Measurements from ENCODE around the gene HMGXB4. TPM values are rescaled to one million over a fixed set of nuclear protein-coding genes. Genes with fewer than 3 reads are reported as not detected.

The HMGXB4 gene
- total and polyA plus RNA-seq, 12 donors, result 3.6 to 13.0 (median 9.1) TPM

DNA sequence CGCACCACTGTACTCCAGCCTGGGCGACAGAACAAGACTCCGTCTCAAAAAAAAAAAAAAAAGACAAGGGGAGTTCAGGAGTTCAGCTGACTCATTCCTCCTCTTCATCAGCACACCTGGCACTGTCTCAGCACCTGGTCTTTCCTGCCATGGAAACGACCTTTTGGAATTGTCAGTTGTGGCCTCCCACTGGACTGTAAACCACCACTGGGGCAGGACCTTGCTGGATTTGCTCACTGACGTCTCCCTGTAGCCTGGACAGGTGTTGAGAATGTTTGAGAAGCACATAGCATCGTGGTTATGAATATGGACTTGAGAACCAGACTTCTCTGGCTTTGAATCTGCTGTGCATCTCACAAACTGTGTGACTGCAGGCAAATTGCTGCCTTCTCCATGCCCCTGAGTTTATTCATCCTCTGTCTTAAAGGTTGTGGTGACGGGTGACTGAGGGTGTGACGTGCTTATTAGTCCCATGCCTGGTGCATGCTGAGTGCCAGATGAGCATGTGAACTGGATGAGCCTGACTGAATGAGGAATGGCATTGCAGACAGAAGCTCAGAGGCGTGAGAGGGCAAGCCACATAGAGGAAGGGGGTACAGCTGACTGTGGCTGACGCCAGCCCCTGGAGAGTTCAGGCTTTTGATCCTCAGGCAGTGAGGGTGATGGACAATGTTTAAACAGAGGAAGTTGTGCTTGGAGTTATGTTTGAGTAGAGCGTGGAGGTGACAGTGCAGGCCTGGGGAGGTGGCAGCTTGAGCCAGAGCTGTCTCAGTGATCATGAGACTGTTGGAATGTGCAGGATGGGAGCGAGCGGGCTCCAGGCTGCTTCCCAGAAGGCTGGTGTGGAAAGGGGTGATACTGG, 55.1 kb downstream of the HMGXB4 start:
- ATAC-seq, result peak; percentile 4 to 48 (median 26)
- TF ChIP-seq, protein P1, sequence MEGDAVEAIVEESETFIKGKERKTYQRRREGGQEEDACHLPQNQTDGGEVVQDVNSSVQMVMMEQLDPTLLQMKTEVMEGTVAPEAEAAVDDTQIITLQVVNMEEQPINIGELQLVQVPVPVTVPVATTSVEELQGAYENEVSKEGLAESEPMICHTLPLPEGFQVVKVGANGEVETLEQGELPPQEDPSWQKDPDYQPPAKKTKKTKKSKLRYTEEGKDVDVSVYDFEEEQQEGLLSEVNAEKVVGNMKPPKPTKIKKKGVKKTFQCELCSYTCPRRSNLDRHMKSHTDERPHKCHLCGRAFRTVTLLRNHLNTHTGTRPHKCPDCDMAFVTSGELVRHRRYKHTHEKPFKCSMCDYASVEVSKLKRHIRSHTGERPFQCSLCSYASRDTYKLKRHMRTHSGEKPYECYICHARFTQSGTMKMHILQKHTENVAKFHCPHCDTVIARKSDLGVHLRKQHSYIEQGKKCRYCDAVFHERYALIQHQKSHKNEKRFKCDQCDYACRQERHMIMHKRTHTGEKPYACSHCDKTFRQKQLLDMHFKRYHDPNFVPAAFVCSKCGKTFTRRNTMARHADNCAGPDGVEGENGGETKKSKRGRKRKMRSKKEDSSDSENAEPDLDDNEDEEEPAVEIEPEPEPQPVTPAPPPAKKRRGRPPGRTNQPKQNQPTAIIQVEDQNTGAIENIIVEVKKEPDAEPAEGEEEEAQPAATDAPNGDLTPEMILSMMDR (IDR thresholded peaks at IDR 0.05), result no peak
- H3K27ac ChIP-seq, result peak overlapping the region; percentile 81 to 93 (median 86)
- peaks cover 14 to 87% (median 67%) of the 10 kb centered on the region in 9 donors for H3K4me1 ChIP-seq
- 66 to 74% methylated on average over 13 of the region's 13 CpGs for WGBS, 2 donors
- no peak for DNase-seq
- no peaks in the 10 kb centered on the region for H3K27me3 ChIP-seq
- H3K36me3 ChIP-seq, result peaks cover 0 to 40% (median 0%) of the 10 kb centered on the region in 9 donors
- intact Hi-C loops (cut with DNase I), result no loop called here
- no peaks in the 10 kb centered on the region for H3K9me3 ChIP-seq
- H3K4me3 ChIP-seq, result no peak overlapping the region

DNA sequence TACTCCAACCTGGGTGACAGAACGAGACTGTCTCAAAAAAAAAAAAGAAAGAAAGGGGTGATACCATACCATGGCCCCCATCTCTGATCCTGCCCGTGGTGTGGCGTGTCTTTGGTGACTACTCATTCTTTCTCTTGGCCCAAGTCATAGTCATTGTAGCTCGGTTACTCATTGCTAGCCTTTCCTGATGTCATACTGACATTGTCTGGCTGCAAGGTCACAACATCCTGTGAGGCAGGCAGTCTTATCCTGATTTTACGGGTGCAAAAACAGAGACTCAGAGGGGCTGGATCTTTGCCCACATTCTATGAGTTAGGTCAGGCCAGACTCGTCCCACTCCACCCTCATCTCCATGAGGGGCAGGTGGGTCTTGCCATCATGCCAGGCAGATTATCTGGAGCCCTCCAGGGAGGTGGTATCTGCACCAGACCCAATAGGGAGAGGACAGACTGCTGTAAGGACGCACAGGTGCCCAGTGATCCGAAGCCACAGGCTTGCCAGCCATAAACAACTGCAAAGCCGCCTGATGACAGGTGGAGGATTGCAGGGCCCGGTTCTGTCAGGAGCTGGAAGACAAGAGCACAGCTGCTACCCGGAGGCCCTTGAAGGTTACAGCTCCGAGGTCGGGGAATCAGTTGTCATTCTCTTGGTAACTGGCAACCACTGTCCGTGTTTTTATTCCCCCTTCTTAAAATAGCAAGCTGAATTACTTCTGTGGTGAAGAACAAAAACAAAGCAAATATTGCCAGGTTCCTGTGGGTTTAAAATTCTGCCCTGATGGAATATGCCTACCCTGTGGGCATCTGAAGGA, 56.2 kb downstream of the HMGXB4 start:
- H3K4me1 ChIP-seq, result peaks cover 14 to 77% (median 63%) of the 10 kb centered on the region in 9 donors
- H3K27me3 ChIP-seq, result no peaks in the 10 kb centered on the region
- TF ChIP-seq, protein P1 (IDR thresholded peaks at IDR 0.05), result no peak
- H3K36me3 ChIP-seq, result peaks cover 0 to 50% (median 8%) of the 10 kb centered on the region in 9 donors
- H3K4me3 ChIP-seq, result no peak overlapping the region
- H3K9me3 ChIP-seq, result no peaks in the 10 kb centered on the region
- intact Hi-C loops (cut with DNase I), result no loop called here
- 23 to 33% methylated on average over 14 of the region's 14 CpGs for WGBS, 2 donors
- peak; percentile 50 to 60 for DNase-seq
- peak; percentile 36 to 67 (median 56) for ATAC-seq
- peak overlapping the region; percentile 81 to 93 (median 86) for H3K27ac ChIP-seq

DNA sequence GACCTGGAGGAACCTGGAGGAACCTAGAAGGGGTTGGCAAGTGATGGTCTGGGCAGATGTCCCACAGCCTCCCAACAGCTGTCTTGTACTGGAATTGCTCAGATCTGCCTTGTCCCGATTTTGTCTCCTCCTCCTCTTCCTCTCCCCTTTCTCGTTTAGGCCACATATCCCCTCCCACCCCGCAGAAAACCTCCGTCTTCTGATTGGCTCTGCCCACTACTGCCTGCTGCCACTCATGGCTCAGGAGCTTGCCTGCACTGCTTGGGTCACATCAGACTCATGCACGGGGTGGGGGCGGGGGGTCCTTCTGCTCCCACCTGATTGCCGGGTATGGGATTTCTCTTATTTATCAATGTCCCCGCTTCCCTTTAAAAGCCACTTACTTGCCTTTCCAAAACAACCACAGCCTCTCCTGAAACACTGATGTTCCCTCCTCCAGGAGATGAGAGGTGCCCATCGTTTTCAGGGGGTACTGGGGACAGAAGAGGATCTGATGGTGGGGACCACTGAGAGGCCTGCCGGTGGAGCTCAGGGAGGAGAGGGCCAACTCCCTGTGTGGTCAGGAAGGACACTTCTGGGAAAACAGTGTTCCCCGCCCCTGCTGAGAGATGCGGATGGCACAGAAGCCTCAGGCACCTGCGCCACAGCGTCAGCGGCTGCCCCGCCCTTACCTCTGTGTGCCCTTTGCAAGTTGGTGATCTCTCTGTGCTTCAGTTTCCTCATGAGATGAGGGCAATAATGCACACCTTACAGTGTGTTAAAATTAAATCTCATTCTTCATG, 57.1 kb downstream of the HMGXB4 start:
- 57 to 68% methylated on average over 16 of the region's 16 CpGs for WGBS, 2 donors
- Histone ChIP-seq H3K27me3 (no peaks in the 10 kb centered on the region), H3K36me3 (peaks cover 0 to 59% (median 16%) of the 10 kb centered on the region in 9 donors), H3K4me3 (no peak overlapping the region), H3K27ac (peak overlapping the region; percentile 81 to 93 (median 86)), H3K9me3 (no peaks in the 10 kb centered on the region), H3K4me1 (peaks cover 14 to 75% (median 58%) of the 10 kb centered on the region in 9 donors)
- peak; percentile 9 to 61 (median 50) for ATAC-seq
- intact Hi-C loops (cut with DNase I), result no loop called here
- peak in 1 of 2 donors; percentile 45 for DNase-seq
- TF ChIP-seq, protein P1 (IDR thresholded peaks at IDR 0.05), result no peak

Measured in heart right ventricle (tissue), 16 donors.